ENCODE data around the gene TRIP11. TPM values are rescaled to one million over a fixed set of nuclear protein-coding genes. Genes with fewer than 3 reads are reported as not detected.

The TRIP11 gene
- total RNA-seq, 2 experiments from 2014 or later: 15.1 to 44.4 TPM

- Histone ChIP-seq H3K4me1 (ENCODE audit: insufficient read depth, low read length, poor library complexity, severe bottlenecking) (no peaks in the 10 kb centered on the region), H3K79me2 (ENCODE audit: insufficient read depth, low read depth, low read length) (no peaks in the 10 kb centered on the region), H3K36me3 (ENCODE audit: insufficient read depth, low read length) (no peaks in the 10 kb centered on the region), H3K9me3 (ENCODE audit: low read length) (no peaks in the 10 kb centered on the region), H3K27ac (ENCODE audit: low read depth, low read length, poor library complexity, severe bottlenecking) (no peak overlapping the region), H3K9me2 (ENCODE audit: insufficient read depth, low read length) (no peaks in the 10 kb centered on the region), H2AFZ (ENCODE audit: low read length) (no peak overlapping the region), H3K4me2 (ENCODE audit: low read length) (no peak overlapping the region), H4K20me1 (ENCODE audit: insufficient read depth, low read length) (no peaks in the 10 kb centered on the region), H3K4me3 (ENCODE audit: low read depth, low read length, poor library complexity, severe bottlenecking) (no peak overlapping the region)
- ChIA-PET POLR2A (no interaction called here), CTCF (ENCODE audit: unreplicated experiment) (no interaction called here)
- TF ChIP-seq CTCF (conservative IDR thresholded peaks at IDR 0.05; ENCODE audit: low read length) (no peak), EZH2phosphoT487 (IDR thresholded peaks at IDR 0.05; ENCODE audit: borderline replicate concordance, low read depth, low read length) (no peak)
- no TSS peak for BruUV-seq (replicated peaks)
- no peak for DNase-seq (ENCODE audit: low spot score)
- intact Hi-C loops (cut with micrococcal nuclease; ENCODE audit: unreplicated experiment): no loop called here
Measured at GRCh38 chr14:91956616-91957015, 83.2 kb downstream of the TRIP11 start.

GRCh38 chr14:91955168-91955567 lies 84.7 kb downstream of the TRIP11 start:
- DNase-seq (ENCODE audit: low spot score): no peak
- Histone ChIP-seq H3K4me3 (ENCODE audit: low read depth, low read length, poor library complexity, severe bottlenecking) (no peak overlapping the region), H3K9me3 (ENCODE audit: low read length) (no peaks in the 10 kb centered on the region), H3K9me2 (ENCODE audit: insufficient read depth, low read length) (no peaks in the 10 kb centered on the region), H3K4me2 (ENCODE audit: low read length) (no peak overlapping the region), H3K27ac (ENCODE audit: low read depth, low read length, poor library complexity, severe bottlenecking) (no peak overlapping the region), H3K4me1 (ENCODE audit: insufficient read depth, low read length, poor library complexity, severe bottlenecking) (no peaks in the 10 kb centered on the region), H4K20me1 (ENCODE audit: insufficient read depth, low read length) (no peaks in the 10 kb centered on the region), H3K79me2 (ENCODE audit: insufficient read depth, low read depth, low read length) (no peaks in the 10 kb centered on the region), H2AFZ (ENCODE audit: low read length) (no peak overlapping the region), H3K36me3 (ENCODE audit: insufficient read depth, low read length) (no peaks in the 10 kb centered on the region)
- intact Hi-C loops (cut with micrococcal nuclease; ENCODE audit: unreplicated experiment): no loop called here
- ChIA-PET CTCF (ENCODE audit: unreplicated experiment) (no interaction called here), POLR2A (interaction anchor here (0.7 kb wide), 1 partner anchor 42 kb away, joined by 3 read pairs; no protein-coding TSS in a partner anchor)
- BruUV-seq (replicated peaks): no TSS peak
- TF ChIP-seq EZH2phosphoT487 (IDR thresholded peaks at IDR 0.05; ENCODE audit: borderline replicate concordance, low read depth, low read length) (no peak), CTCF (conservative IDR thresholded peaks at IDR 0.05; ENCODE audit: low read length) (no peak)

DNA sequence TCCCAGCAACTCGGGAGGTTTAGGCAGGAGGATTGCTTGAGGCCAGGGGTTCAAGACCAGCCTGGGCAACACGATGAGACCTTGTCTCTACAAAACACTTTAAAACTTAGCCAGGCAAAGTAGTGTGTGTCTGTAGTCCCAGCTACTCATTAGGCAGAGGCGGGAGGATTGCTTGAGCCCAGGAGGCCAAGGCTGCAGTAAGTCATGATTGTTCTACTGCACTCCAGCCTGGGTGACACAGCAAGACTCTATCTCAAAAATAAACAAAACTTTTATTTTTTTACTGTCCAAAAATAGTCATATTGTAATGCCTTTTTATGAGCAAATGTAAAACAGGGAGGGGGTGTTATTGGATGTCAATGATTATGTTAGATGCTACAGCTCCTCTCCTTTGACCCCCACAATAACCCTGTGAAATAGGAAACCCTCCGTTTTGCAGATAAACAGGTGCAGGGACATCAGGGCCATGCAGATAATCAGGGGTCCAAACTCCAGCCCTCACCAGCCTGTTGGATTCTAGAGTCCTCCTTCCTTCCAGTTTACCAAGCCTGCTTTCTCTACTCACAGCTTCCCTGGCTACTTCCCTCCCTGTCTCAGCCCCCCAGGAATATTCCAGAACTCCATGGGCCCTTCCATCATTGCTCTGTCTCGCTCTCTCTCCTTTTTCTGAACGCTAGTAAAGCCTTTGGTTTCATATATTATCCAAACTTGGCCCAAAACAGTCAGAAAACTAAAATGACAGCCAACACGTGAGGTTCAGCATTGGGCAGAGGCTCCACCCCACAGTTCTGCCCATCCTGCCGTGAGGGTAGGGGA lies 86.5 kb downstream of the TRIP11 start:
- intact Hi-C loops (cut with micrococcal nuclease; ENCODE audit: unreplicated experiment): no loop called here
- BruUV-seq (replicated peaks): no TSS peak
- POLR2A ChIA-PET: no interaction called here
- Histone ChIP-seq H3K79me2 (ENCODE audit: insufficient read depth, low read depth, low read length) (no peaks in the 10 kb centered on the region), H3K9me2 (ENCODE audit: insufficient read depth, low read length) (no peaks in the 10 kb centered on the region), H3K4me2 (ENCODE audit: low read length) (no peak overlapping the region), H3K9me3 (ENCODE audit: low read length) (no peaks in the 10 kb centered on the region), H3K4me1 (ENCODE audit: insufficient read depth, low read length, poor library complexity, severe bottlenecking) (no peaks in the 10 kb centered on the region), H4K20me1 (ENCODE audit: insufficient read depth, low read length) (no peaks in the 10 kb centered on the region), H3K36me3 (ENCODE audit: insufficient read depth, low read length) (no peaks in the 10 kb centered on the region), H2AFZ (ENCODE audit: low read length) (no peak overlapping the region), H3K27ac (ENCODE audit: low read depth, low read length, poor library complexity, severe bottlenecking) (no peak overlapping the region), H3K4me3 (ENCODE audit: low read depth, low read length, poor library complexity, severe bottlenecking) (no peak overlapping the region)
- DNase-seq (ENCODE audit: low spot score): no peak
- TF ChIP-seq EZH2phosphoT487 (IDR thresholded peaks at IDR 0.05; ENCODE audit: borderline replicate concordance, low read depth, low read length) (no peak), CTCF (conservative IDR thresholded peaks at IDR 0.05; ENCODE audit: low read length) (no peak)
- CTCF ChIA-PET (ENCODE audit: unreplicated experiment): no interaction called here

Data from OCI-LY7 (cell line).